Lower lobe of right lung (tissue), 2 donors: ENCODE measurements around the gene HSD17B12. TPM values are rescaled to one million over a fixed set of nuclear protein-coding genes. Genes with fewer than 3 reads are reported as not detected.

ENCODE experiments used
- ATAC-seq, 2 donors: fragments of 200-7000 bp; cut with Tn5 transposase; one replicate each; pipeline ENCODE4 v1.9.1; 2020 to 2022; ENCODE audit warnings: mild to moderate bottlenecking in 2 of 2, moderate library complexity in 2 of 2
- DNase-seq: peaks from one replicate; pipeline ENCODE4 v3.0.0-alpha.2; 2020
- H3K27ac ChIP-seq: fragments of 200-600 bp; one replicate; pipeline ENCODE4 v1.8.0; 2022
- H3K27me3 ChIP-seq: fragments of 200-600 bp; one replicate; pipeline ENCODE4 v1.8.0; 2022; ENCODE audit warnings: low read depth
- H3K36me3 ChIP-seq: fragments of 200-600 bp; one replicate; pipeline ENCODE4 v1.8.0; 2022; ENCODE audit warnings: mild to moderate bottlenecking
- H3K4me1 ChIP-seq: fragments of 200-600 bp; one replicate; pipeline ENCODE4 v1.8.0; 2022
- H3K4me3 ChIP-seq: fragments of 200-600 bp; one replicate; pipeline ENCODE4 v1.8.0; 2022; ENCODE audit warnings: mild to moderate bottlenecking
- H3K9me3 ChIP-seq: fragments of 200-600 bp; one replicate; pipeline ENCODE4 v1.8.0; 2022
- CTCF ChIP-seq: fragments of 200-600 bp; IDR thresholded peaks from one replicate; pipeline ENCODE4 v1.8.0; 2022; ENCODE audit warnings: antibody characterized with exemption, mild to moderate bottlenecking
- intact Hi-C: fragments of 100-400 bp; cut with DNase I; formaldehyde crosslinking; loops from one replicate; pipeline ENCODE4 v1.11.0; 2022
- total RNA-seq: library from RNA; stranded (reverse); fragmentation: NEBNext Ultra II Directional; extraction: Animal tissue kit (Norgen Biotek cat#: 25700); gene quantifications from one replicate; pipeline ENCODE4 v1.2.1, GENCODE V29; 2021
- donor health status: DM: no; HTN: yes; CAD: no; lungs with severe emphysema.

The HSD17B12 gene
- total RNA-seq, 1 donor from 2014 or later = 101 TPM

- Histone ChIP-seq H3K27ac (no peak overlapping the region), H3K9me3 (no peaks in the 10 kb centered on the region), H3K4me3 (no peak overlapping the region), H3K4me1 (no peaks in the 10 kb centered on the region), H3K36me3 (peaks cover 22% of the 10 kb centered on the region), H3K27me3 (no peaks in the 10 kb centered on the region)
- intact Hi-C loops = no loop called here
- ATAC-seq (no peak), DNase-seq (no peak)
- no peak for TF ChIP-seq CTCF
Observed at GRCh38 chr11:43818220-43818619, 137.7 kb downstream of the HSD17B12 start.

GRCh38 chr11:43819926-43820325 is 139.4 kb downstream of the HSD17B12 start:
- intact Hi-C loops = no loop called here
- no peak for ATAC-seq

GRCh38 chr11:43823316-43823715 is 142.8 kb downstream of the HSD17B12 start:
- Histone ChIP-seq H3K4me3 (no peak overlapping the region), H3K9me3 (no peaks in the 10 kb centered on the region), H3K4me1 (no peaks in the 10 kb centered on the region), H3K36me3 (peaks cover 11% of the 10 kb centered on the region), H3K27ac (no peak overlapping the region), H3K27me3 (no peaks in the 10 kb centered on the region)
- ATAC-seq (no peak), DNase-seq (no peak)
- no peak for TF ChIP-seq CTCF
- intact Hi-C loops = no loop called here

More at GRCh38 chr11:43819926-43820325, 139.4 kb downstream of the HSD17B12 start:
- H3K27ac ChIP-seq = no peak overlapping the region
- no peak overlapping the region for H3K4me3 ChIP-seq
- H3K4me1 ChIP-seq = no peaks in the 10 kb centered on the region
- H3K9me3 ChIP-seq = no peaks in the 10 kb centered on the region
- H3K27me3 ChIP-seq = no peaks in the 10 kb centered on the region
- H3K36me3 ChIP-seq = peaks cover 26% of the 10 kb centered on the region
- no peak for TF ChIP-seq CTCF
- DNase-seq = no peak

- no peak for DNase-seq
- Histone ChIP-seq H3K4me3 (no peak overlapping the region), H3K36me3 (peaks cover 11% of the 10 kb centered on the region), H3K27ac (no peak overlapping the region), H3K4me1 (no peaks in the 10 kb centered on the region), H3K27me3 (no peaks in the 10 kb centered on the region), H3K9me3 (no peaks in the 10 kb centered on the region)
- no peak for TF ChIP-seq CTCF
- ATAC-seq = no peak
- intact Hi-C loops = no loop called here
Observed at GRCh38 chr11:43823851-43824250, 143.3 kb downstream of the HSD17B12 start.

GRCh38 chr11:43825217-43825816 is 144.8 kb downstream of the HSD17B12 start:
- ATAC-seq = peak in 1 of 2 donors; percentile 45
- no peaks in the 10 kb centered on the region for H3K9me3 ChIP-seq
- H3K27me3 ChIP-seq = no peaks in the 10 kb centered on the region
- peak; percentile 58 for TF ChIP-seq CTCF
- no peak overlapping the region for H3K27ac ChIP-seq
- H3K4me3 ChIP-seq = no peak overlapping the region
- peaks cover 10% of the 10 kb centered on the region for H3K36me3 ChIP-seq
- no peaks in the 10 kb centered on the region for H3K4me1 ChIP-seq
- DNase-seq = no peak
- intact Hi-C loops = no loop called here
